GM23338 (cell line): ENCODE measurements around the gene KAT6B. TPM values are rescaled to one million over a fixed set of nuclear protein-coding genes. Genes with fewer than 3 reads are reported as not detected.

Experiments used
- ATAC-seq: fragments of 200-7000 bp; cut with Tn5 transposase; 3 replicates; pipeline ENCODE4 v1.9.1; 2020
- DNase-seq: peaks from one replicate; pipeline ENCODE4 v3.0.0-alpha.2; 2015; ENCODE audit warnings: low spot score
- H2AFZ ChIP-seq: fragments of 200-600 bp; sonication (generic); 2 replicates; pipeline ENCODE4 v1.8.0; 2016; ENCODE audit warnings: antibody characterized with exemption, mild to moderate bottlenecking, moderate library complexity
- H3F3A ChIP-seq: fragments of 200-600 bp; sonication (generic); replicated peaks from 2 replicates; pipeline ENCODE4 v1.8.0; 2017; ENCODE audit warnings: antibody characterized with exemption, mixed run types, low read depth
- H3K27ac ChIP-seq: fragments of 200-600 bp; sonication (generic); 2 replicates; pipeline ENCODE4 v1.6.1; 2016; ENCODE audit warnings: low read depth
- H3K27me3 ChIP-seq: fragments of 200-600 bp; sonication (generic); 2 replicates; pipeline ENCODE4 v1.8.0; 2016; ENCODE audit warnings: mild to moderate bottlenecking, mixed run types, moderate library complexity; ENCODE audit not compliant: insufficient read depth
- H3K36me3 ChIP-seq: fragments of 200-600 bp; sonication (generic); 2 replicates; pipeline ENCODE4 v1.8.0; 2016; ENCODE audit warnings: mild to moderate bottlenecking; ENCODE audit not compliant: insufficient read depth
- H3K4me1 ChIP-seq: fragments of 200-600 bp; sonication (generic); 2 replicates; pipeline ENCODE4 v1.8.0; 2016; ENCODE audit warnings: mild to moderate bottlenecking, moderate library complexity; ENCODE audit not compliant: insufficient read depth
- H3K4me2 ChIP-seq: fragments of 200-600 bp; sonication (generic); 2 replicates; pipeline ENCODE4 v1.7.1; 2017; ENCODE audit warnings: mixed run types
- H3K4me3 ChIP-seq: fragments of 200-600 bp; sonication (generic); 2 replicates; pipeline ENCODE4 v1.6.1; 2016; ENCODE audit warnings: mixed run types
- H3K79me2 ChIP-seq: fragments of 200-600 bp; sonication (generic); replicated peaks from 2 replicates; pipeline ENCODE4 v1.8.0; 2017; ENCODE audit warnings: mild to moderate bottlenecking; ENCODE audit not compliant: insufficient read depth
- H3K9me2 ChIP-seq: fragments of 200-600 bp; sonication (generic); 2 replicates; pipeline ENCODE4 v1.8.0; 2017; ENCODE audit not compliant: insufficient read depth
- H4K20me1 ChIP-seq: fragments of 200-600 bp; sonication (generic); replicated peaks from 2 replicates; pipeline ENCODE4 v1.8.0; 2017; ENCODE audit warnings: mild to moderate bottlenecking; ENCODE audit not compliant: insufficient read depth
- H3K27ac Mint-ChIP-seq: 2 replicates; pipeline ENCODE4 v1.8.0; 2020; ENCODE audit warnings: inconsistent platforms, mild to moderate bottlenecking, moderate library complexity, mixed read lengths
- H3K27me3 Mint-ChIP-seq: 3 replicates; pipeline ENCODE4 v1.8.0; 2022; ENCODE audit warnings: low read depth, mild to moderate bottlenecking, moderate library complexity, mixed read lengths, inconsistent platforms; ENCODE audit not compliant: insufficient read depth, poor library complexity
- H3K36me3 Mint-ChIP-seq: 3 replicates; pipeline ENCODE4 v1.8.0; 2021; ENCODE audit warnings: low read depth, mild to moderate bottlenecking, inconsistent platforms, moderate library complexity, mixed read lengths
- H3K4me1 Mint-ChIP-seq: 3 replicates; pipeline ENCODE4 v1.8.0; 2020; ENCODE audit warnings: mild to moderate bottlenecking, inconsistent platforms, mixed read lengths
- H3K4me3 Mint-ChIP-seq: 3 replicates; pipeline ENCODE4 v1.8.0; 2021; ENCODE audit warnings: moderate library complexity, mild to moderate bottlenecking, inconsistent platforms, mixed read lengths
- H3K9me3 Mint-ChIP-seq: 3 replicates; pipeline ENCODE4 v1.8.0; 2020; ENCODE audit warnings: moderate library complexity, mild to moderate bottlenecking, inconsistent platforms, mixed read lengths
- CREB1 ChIP-seq: fragments of 250-450 bp; sonication (Bioruptor Pico); IDR thresholded peaks from 2 replicates; pipeline ENCODE4 v1.5.0; 2020; ENCODE audit warnings: low read depth, mild to moderate bottlenecking, moderate library complexity
- EZH2 ChIP-seq: fragments of 200-600 bp; sonication (generic); IDR thresholded peaks from one replicate; pipeline ENCODE4 v1.8.0; 2017; ENCODE audit warnings: antibody characterized with exemption, mild to moderate bottlenecking, low read depth; ENCODE audit not compliant: unreplicated experiment
- EZH2phosphoT487 ChIP-seq: fragments of 200-600 bp; sonication (generic); IDR thresholded peaks from one replicate; pipeline ENCODE4 v1.8.1; 2018; ENCODE audit warnings: antibody characterized with exemption; ENCODE audit not compliant: unreplicated experiment
- JUNB ChIP-seq: IDR thresholded peaks from one replicate; pipeline ENCODE4 v1.6.1; 2016; ENCODE audit warnings: antibody characterized with exemption; ENCODE audit not compliant: unreplicated experiment
- STAT1 ChIP-seq: IDR thresholded peaks from one replicate; pipeline ENCODE4 v1.6.1; 2016; ENCODE audit warnings: antibody characterized with exemption; ENCODE audit not compliant: unreplicated experiment
- ZNF114 ChIP-seq: fragments of 250-450 bp; sonication (Bioruptor Pico); IDR thresholded peaks from 2 replicates; pipeline ENCODE4 v1.5.0; 2020; ENCODE audit warnings: mild to moderate bottlenecking, moderate library complexity
- ZNF331 ChIP-seq: fragments of 250-450 bp; sonication (Bioruptor Pico); IDR thresholded peaks from 2 replicates; pipeline ENCODE4 v1.5.0; 2020; ENCODE audit warnings: low read depth, mild to moderate bottlenecking, moderate library complexity
- polyA plus RNA-seq: library from polyadenylated mRNA; unstranded; fragments of >200 nt; fragmentation: Nextera tagmentation; extraction: Ambion mirVana; gene quantifications from 2 replicates; pipeline ENCODE4 v1.2.1, GENCODE V29; 2016
- total RNA-seq: library from RNA; depleted of rRNA; stranded (reverse); fragments of >200 nt; shearing (Covaris generic); gene quantifications from 2 replicates; pipeline ENCODE4 v1.2.3, GENCODE V29; 2014
- TF ChIP-seq, protein P1 (sequence below): IDR thresholded peaks from 2 replicates; pipeline ENCODE4 v1.6.1; 2016; ENCODE audit warnings: antibody characterized with exemption
- TF ChIP-seq, protein P2 (sequence below): fragments of 250-450 bp; sonication (Bioruptor Pico); IDR thresholded peaks from 2 replicates; pipeline ENCODE4 v1.5.0; 2020; ENCODE audit warnings: mild to moderate bottlenecking, moderate library complexity
- TF ChIP-seq, protein P3 (sequence below), 2 experiments: fragments of 200-600 bp in 1 of 2; sonication (generic) in 1 of 2; conservative IDR thresholded peaks; 2 replicates each; pipeline versions ENCODE4 v1.5.1 to v1.6.1; 2016 to 2017; ENCODE audit warnings: antibody characterized with exemption in 2 of 2, low read depth in 2 of 2, mild to moderate bottlenecking in 2 of 2, moderate library complexity in 1 of 2

Gene KAT6B
- total and polyA plus RNA-seq, 2 experiments from 2014 or later: 21.3 to 31.4 TPM

DNA sequence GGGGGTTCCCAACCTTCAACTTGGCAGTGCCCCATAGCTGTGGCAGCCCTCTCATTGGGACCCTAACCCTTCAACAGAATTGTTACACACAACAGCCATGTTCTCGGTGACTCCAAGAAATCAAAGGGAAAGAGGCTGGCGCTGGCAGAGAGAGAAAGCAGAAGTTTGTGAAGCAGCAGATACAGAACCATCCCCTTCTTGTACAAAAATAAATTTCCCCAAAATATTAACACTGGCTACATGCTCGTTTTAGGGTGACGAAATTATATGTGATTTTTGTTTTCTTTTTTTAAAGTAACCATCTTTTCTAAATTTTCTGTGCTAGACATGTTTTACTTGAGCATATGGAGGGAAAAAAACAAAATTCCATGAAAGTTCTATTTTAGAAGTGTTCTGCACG, 239.9 kb downstream of the KAT6B start:
- H3K27me3 Mint-ChIP-seq: peaks cover 8% of the 10 kb centered on the region
- TF ChIP-seq STAT1: no peak
- TF ChIP-seq, protein P1, sequence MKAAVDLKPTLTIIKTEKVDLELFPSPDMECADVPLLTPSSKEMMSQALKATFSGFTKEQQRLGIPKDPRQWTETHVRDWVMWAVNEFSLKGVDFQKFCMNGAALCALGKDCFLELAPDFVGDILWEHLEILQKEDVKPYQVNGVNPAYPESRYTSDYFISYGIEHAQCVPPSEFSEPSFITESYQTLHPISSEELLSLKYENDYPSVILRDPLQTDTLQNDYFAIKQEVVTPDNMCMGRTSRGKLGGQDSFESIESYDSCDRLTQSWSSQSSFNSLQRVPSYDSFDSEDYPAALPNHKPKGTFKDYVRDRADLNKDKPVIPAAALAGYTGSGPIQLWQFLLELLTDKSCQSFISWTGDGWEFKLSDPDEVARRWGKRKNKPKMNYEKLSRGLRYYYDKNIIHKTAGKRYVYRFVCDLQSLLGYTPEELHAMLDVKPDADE: no peak
- TF ChIP-seq, protein P2, sequence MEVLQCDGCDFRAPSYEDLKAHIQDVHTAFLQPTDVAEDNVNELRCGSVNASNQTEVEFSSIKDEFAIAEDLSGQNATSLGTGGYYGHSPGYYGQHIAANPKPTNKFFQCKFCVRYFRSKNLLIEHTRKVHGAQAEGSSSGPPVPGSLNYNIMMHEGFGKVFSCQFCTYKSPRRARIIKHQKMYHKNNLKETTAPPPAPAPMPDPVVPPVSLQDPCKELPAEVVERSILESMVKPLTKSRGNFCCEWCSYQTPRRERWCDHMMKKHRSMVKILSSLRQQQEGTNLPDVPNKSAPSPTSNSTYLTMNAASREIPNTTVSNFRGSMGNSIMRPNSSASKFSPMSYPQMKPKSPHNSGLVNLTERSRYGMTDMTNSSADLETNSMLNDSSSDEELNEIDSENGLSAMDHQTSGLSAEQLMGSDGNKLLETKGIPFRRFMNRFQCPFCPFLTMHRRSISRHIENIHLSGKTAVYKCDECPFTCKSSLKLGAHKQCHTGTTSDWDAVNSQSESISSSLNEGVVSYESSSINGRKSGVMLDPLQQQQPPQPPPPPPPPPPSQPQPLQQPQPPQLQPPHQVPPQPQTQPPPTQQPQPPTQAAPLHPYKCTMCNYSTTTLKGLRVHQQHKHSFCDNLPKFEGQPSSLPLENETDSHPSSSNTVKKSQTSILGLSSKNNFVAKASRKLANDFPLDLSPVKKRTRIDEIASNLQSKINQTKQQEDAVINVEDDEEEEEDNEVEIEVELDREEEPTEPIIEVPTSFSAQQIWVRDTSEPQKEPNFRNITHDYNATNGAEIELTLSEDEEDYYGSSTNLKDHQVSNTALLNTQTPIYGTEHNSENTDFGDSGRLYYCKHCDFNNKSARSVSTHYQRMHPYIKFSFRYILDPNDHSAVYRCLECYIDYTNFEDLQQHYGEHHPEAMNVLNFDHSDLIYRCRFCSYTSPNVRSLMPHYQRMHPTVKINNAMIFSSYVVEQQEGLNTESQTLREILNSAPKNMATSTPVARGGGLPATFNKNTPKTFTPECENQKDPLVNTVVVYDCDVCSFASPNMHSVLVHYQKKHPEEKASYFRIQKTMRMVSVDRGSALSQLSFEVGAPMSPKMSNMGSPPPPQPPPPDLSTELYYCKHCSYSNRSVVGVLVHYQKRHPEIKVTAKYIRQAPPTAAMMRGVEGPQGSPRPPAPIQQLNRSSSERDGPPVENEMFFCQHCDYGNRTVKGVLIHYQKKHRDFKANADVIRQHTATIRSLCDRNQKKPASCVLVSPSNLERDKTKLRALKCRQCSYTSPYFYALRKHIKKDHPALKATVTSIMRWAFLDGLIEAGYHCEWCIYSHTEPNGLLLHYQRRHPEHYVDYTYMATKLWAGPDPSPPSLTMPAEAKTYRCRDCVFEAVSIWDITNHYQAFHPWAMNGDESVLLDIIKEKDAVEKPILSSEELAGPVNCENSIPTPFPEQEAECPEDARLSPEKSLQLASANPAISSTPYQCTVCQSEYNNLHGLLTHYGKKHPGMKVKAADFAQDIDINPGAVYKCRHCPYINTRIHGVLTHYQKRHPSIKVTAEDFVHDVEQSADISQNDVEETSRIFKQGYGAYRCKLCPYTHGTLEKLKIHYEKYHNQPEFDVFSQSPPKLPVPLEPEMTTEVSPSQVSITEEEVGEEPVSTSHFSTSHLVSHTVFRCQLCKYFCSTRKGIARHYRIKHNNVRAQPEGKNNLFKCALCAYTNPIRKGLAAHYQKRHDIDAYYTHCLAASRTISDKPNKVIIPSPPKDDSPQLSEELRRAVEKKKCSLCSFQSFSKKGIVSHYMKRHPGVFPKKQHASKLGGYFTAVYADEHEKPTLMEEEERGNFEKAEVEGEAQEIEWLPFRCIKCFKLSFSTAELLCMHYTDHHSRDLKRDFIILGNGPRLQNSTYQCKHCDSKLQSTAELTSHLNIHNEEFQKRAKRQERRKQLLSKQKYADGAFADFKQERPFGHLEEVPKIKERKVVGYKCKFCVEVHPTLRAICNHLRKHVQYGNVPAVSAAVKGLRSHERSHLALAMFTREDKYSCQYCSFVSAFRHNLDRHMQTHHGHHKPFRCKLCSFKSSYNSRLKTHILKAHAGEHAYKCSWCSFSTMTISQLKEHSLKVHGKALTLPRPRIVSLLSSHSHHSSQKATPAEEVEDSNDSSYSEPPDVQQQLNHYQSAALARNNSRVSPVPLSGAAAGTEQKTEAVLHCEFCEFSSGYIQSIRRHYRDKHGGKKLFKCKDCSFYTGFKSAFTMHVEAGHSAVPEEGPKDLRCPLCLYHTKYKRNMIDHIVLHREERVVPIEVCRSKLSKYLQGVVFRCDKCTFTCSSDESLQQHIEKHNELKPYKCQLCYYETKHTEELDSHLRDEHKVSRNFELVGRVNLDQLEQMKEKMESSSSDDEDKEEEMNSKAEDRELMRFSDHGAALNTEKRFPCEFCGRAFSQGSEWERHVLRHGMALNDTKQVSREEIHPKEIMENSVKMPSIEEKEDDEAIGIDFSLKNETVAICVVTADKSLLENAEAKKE (CRISPR knock-in tag): no peak
- no peak for TF ChIP-seq EZH2phosphoT487
- TF ChIP-seq, protein P3, sequence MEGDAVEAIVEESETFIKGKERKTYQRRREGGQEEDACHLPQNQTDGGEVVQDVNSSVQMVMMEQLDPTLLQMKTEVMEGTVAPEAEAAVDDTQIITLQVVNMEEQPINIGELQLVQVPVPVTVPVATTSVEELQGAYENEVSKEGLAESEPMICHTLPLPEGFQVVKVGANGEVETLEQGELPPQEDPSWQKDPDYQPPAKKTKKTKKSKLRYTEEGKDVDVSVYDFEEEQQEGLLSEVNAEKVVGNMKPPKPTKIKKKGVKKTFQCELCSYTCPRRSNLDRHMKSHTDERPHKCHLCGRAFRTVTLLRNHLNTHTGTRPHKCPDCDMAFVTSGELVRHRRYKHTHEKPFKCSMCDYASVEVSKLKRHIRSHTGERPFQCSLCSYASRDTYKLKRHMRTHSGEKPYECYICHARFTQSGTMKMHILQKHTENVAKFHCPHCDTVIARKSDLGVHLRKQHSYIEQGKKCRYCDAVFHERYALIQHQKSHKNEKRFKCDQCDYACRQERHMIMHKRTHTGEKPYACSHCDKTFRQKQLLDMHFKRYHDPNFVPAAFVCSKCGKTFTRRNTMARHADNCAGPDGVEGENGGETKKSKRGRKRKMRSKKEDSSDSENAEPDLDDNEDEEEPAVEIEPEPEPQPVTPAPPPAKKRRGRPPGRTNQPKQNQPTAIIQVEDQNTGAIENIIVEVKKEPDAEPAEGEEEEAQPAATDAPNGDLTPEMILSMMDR (conservative IDR thresholded peaks at IDR 0.05; ENCODE audit: low read depth in 2 of 2): no peak
- TF ChIP-seq JUNB: no peak
- TF ChIP-seq CREB1 (CRISPR knock-in tag): no peak
- no peak for TF ChIP-seq ZNF114
- TF ChIP-seq ZNF331 (CRISPR knock-in tag): no peak
- no peak for TF ChIP-seq EZH2

More for the DNA sequence above, 239.9 kb downstream of the KAT6B start:
- DNase-seq (no peak), ATAC-seq (no peak)
- Mint-ChIP-seq H3K36me3 (no peaks in the 10 kb centered on the region), H3K4me3 (no peak overlapping the region), H3K27ac (no peak overlapping the region), H3K4me1 (peaks cover 3% of the 10 kb centered on the region; the same call in 2 of the 3 replicates), H3K9me3 (no peaks in the 10 kb centered on the region)
- no peaks in the 10 kb centered on the region for H3K36me3 ChIP-seq
- H3K27ac ChIP-seq: no peak overlapping the region
- no peaks in the 10 kb centered on the region for H4K20me1 ChIP-seq
- H3K27me3 ChIP-seq: no peaks in the 10 kb centered on the region
- H3K4me1 ChIP-seq: 0 out of 2 replicates have a peak, but pooled peaks cover 3% of the 10 kb centered on the region
- no peak overlapping the region for H2AFZ ChIP-seq
- H3F3A ChIP-seq: no peaks in the 10 kb centered on the region
- H3K9me2 ChIP-seq: no peaks in the 10 kb centered on the region; the same call in 1 of the 2 replicates
- no peaks in the 10 kb centered on the region for H3K79me2 ChIP-seq
- no peak overlapping the region for H3K4me3 ChIP-seq
- H3K4me2 ChIP-seq: no peak overlapping the region
